ENCODE measurements around the gene SLC1A4. TPM values are rescaled to one million over a fixed set of nuclear protein-coding genes. Genes with fewer than 3 reads are reported as not detected.
"Not testable (repeated sequence)": the region's sequence is repeated elsewhere in the genome, so short reads cannot be mapped to it uniquely, and the experiment has no call there.

Gene SLC1A4
- total and polyA plus RNA-seq, 12 donors: 13.0 to 196 (median 60.0) TPM

DNA sequence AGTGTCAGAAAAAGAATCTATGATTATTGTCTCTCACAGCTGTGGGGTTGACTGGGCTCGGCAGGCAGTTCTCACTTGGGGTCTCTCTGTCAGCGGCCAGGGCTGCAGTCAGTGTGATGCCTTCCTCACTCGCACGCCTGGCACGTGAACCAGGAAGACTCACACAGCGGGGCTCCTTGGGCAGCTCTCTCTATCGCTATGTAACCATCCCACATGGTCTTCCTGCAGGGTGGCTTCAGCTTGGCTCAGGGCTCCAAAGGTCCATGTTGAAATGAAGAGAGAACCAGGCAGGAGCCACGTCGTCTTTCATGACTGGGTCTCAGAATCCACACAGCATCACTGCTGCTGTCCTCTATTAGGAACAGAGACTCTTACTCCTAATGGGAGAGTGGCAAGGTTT lies 30.6 kb upstream of the SLC1A4 start:
- DNase-seq: no peak
- intact Hi-C loops (cut with DNase I): no loop called here
- WGBS, 4 donors: 93 to 96% (median 95%) methylated on average over 9 of the region's 9 CpGs
- Histone ChIP-seq H3K27me3 (no peaks in the 10 kb centered on the region), H3K4me1 (replicated peaks in 1 of 2) (peaks cover 0 to 7% of the 10 kb centered on the region in 2 donors), H3K9me3 (replicated peaks in 1 of 3) (peaks cover 0 to 3% (median 0%) of the 10 kb centered on the region in 3 donors), H3K4me3 (no peak overlapping the region), H3K36me3 (replicated peaks in 1 of 2) (no peaks in the 10 kb centered on the region), H3K27ac (no peak overlapping the region)
- no peak for TF ChIP-seq CTCF (IDR thresholded peaks at IDR 0.05)
- TF ChIP-seq POLR2A (IDR thresholded peaks at IDR 0.05): no peak

GRCh38 chr2:64960819-64961218 lies 28.4 kb upstream of the SLC1A4 start:
- Histone ChIP-seq H3K4me3 (no peak overlapping the region), H3K36me3 (replicated peaks in 1 of 2) (no peaks in the 10 kb centered on the region), H3K9me3 (replicated peaks in 1 of 3) (no peaks in the 10 kb centered on the region), H3K27ac (peak overlapping the region in 2 of 5 donors; percentile 22 to 35), H3K27me3 (no peaks in the 10 kb centered on the region), H3K4me1 (replicated peaks in 1 of 2) (peaks cover 0 to 7% of the 10 kb centered on the region in 2 donors)
- WGBS, 4 donors: 24 to 28% (median 26%) methylated on average over 2 of the region's 2 CpGs
- DNase-seq: no peak
- TF ChIP-seq CTCF (IDR thresholded peaks at IDR 0.05) (no peak), POLR2A (IDR thresholded peaks at IDR 0.05) (no peak)
- intact Hi-C loops (cut with DNase I): no loop called here

DNA sequence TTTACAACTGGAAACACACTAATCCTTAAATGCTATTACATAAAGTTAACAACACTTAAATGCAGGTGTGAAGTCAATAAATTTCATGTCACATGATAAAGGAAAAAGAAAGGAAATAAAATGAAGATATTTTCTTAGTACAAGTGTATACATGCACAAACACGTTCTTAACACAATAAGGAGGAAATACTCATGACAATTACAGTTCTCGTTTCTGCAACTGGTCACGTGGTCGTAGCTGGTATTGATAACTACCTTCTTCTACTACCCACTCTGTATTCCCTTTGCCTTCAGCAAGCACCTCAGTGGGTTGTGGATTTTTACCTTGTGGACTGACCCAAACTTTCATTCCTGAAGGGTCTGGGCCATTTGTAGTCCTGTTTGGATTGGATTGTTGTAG lies 26.1 kb upstream of the SLC1A4 start:
- H3K4me1 ChIP-seq (replicated peaks in 1 of 2); H3K27ac ChIP-seq; H3K4me3 ChIP-seq; H3K9me3 ChIP-seq (replicated peaks in 1 of 3); H3K27me3 ChIP-seq; DNase-seq; intact Hi-C loops (cut with DNase I); H3K36me3 ChIP-seq (replicated peaks in 1 of 2): not testable (repeated sequence)
- 79 to 93% (median 81%) methylated on average over 4 of the region's 4 CpGs for WGBS, 4 donors

- intact Hi-C loops (cut with DNase I): no loop called here
- TF ChIP-seq POLR2A (IDR thresholded peaks at IDR 0.05) (no peak), CTCF (IDR thresholded peaks at IDR 0.05) (no peak)
- Histone ChIP-seq H3K9me3 (replicated peaks in 1 of 3) (no peaks in the 10 kb centered on the region), H3K36me3 (replicated peaks in 1 of 2) (no peaks in the 10 kb centered on the region), H3K27ac (no peak overlapping the region), H3K4me3 (no peak overlapping the region), H3K27me3 (no peaks in the 10 kb centered on the region), H3K4me1 (replicated peaks in 1 of 2) (peaks cover 0 to 7% of the 10 kb centered on the region in 2 donors)
- 95 to 100% (median 98%) methylated on average over 1 of the region's 1 CpG for WGBS, 4 donors
- DNase-seq: no peak
Observed at GRCh38 chr2:64963719-64964118, 25.5 kb upstream of the SLC1A4 start.

DNA sequence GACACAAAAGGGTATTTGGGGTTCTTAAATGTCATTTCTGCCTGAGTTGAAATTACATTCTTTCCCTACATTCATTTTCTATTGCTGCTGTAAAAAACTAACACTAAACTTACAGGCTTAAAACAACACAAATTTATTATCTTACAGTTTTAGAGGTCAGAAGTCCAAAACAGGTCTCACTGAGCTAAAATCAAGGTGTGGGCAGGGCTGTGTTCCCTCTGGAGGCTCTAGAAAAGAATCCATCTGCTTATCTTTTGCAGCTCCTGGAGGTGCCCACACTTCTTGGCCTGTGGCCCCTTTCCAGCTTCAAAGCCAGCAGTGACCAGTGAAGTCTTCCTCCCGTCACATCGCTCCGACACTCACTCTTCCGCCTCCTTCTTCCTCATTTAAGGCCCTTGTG lies 23.2 kb upstream of the SLC1A4 start:
- Histone ChIP-seq H3K4me3 (no peak overlapping the region), H3K4me1 (replicated peaks in 1 of 2) (peaks cover 0 to 3% of the 10 kb centered on the region in 2 donors), H3K9me3 (replicated peaks in 1 of 3) (no peaks in the 10 kb centered on the region), H3K27me3 (no peaks in the 10 kb centered on the region), H3K36me3 (replicated peaks in 1 of 2) (no peaks in the 10 kb centered on the region), H3K27ac (no peak overlapping the region)
- intact Hi-C loops (cut with DNase I): no loop called here
- TF ChIP-seq POLR2A (IDR thresholded peaks at IDR 0.05) (no peak), CTCF (IDR thresholded peaks at IDR 0.05) (no peak)
- WGBS, 4 donors: 97 to 100% (median 99%) methylated on average over 4 of the region's 4 CpGs
- DNase-seq: no peak

All from adrenal gland (tissue), 12 donors.